ENCODE data around the gene TLX2.

DNA sequence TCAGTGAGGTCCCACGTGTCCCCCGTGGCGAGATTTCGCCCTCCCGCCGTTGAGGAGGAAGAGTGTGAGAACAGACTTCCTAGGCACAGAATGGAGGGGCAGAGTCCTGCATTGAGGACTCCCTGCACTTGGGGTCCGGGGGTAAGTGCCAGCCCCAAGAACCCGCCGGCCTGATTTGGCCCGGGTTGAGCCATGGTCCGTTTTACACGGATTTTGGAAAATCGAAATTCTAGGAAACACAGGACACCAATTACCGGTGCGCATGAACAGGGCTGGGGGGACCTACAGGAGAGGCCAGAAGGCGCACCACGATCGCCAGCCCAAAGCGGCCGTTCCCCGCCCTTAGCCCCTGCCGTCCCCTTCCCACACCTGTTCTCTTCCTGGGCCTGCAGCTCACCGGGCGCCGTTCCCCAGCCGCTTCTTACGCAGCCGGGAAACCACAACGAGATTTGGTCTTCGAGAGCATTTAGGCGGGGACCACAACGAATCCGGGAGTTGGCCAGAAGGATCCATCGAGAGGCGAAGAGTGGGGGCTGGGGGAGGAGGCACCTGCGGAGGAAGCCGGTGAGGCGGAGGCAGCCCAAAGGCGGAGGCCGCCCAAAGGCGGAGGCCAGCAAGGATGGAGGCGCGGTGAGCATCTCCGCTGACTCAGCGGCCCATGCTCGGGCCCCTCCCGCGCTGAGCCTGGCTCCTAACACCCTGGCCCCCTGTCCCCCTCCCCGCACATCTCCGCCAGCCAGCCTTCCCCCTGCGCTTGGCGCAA is 464 bp upstream of the TLX2 start:
- no peak for TF ChIP-seq ZBTB8A (tag by site-specific recombination; IDR thresholded peaks at IDR 0.05)
- no peak for TF ChIP-seq ZSCAN18 (tag by site-specific recombination; IDR thresholded peaks at IDR 0.05)
- TF ChIP-seq SALL2 (tag by site-specific recombination; IDR thresholded peaks at IDR 0.05; ENCODE audit: borderline replicate concordance) = no peak
- no peak for TF ChIP-seq REPIN1 (tag by site-specific recombination; IDR thresholded peaks at IDR 0.05; ENCODE audit: low read depth)
- TF ChIP-seq, protein P1, sequence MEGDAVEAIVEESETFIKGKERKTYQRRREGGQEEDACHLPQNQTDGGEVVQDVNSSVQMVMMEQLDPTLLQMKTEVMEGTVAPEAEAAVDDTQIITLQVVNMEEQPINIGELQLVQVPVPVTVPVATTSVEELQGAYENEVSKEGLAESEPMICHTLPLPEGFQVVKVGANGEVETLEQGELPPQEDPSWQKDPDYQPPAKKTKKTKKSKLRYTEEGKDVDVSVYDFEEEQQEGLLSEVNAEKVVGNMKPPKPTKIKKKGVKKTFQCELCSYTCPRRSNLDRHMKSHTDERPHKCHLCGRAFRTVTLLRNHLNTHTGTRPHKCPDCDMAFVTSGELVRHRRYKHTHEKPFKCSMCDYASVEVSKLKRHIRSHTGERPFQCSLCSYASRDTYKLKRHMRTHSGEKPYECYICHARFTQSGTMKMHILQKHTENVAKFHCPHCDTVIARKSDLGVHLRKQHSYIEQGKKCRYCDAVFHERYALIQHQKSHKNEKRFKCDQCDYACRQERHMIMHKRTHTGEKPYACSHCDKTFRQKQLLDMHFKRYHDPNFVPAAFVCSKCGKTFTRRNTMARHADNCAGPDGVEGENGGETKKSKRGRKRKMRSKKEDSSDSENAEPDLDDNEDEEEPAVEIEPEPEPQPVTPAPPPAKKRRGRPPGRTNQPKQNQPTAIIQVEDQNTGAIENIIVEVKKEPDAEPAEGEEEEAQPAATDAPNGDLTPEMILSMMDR (tag by site-specific recombination; IDR thresholded peaks at IDR 0.05) = no peak
- no peak for TF ChIP-seq ZNF529 (tag by site-specific recombination; IDR thresholded peaks at IDR 0.05; ENCODE audit: insufficient replicate concordance)
- TF ChIP-seq, protein P2, sequence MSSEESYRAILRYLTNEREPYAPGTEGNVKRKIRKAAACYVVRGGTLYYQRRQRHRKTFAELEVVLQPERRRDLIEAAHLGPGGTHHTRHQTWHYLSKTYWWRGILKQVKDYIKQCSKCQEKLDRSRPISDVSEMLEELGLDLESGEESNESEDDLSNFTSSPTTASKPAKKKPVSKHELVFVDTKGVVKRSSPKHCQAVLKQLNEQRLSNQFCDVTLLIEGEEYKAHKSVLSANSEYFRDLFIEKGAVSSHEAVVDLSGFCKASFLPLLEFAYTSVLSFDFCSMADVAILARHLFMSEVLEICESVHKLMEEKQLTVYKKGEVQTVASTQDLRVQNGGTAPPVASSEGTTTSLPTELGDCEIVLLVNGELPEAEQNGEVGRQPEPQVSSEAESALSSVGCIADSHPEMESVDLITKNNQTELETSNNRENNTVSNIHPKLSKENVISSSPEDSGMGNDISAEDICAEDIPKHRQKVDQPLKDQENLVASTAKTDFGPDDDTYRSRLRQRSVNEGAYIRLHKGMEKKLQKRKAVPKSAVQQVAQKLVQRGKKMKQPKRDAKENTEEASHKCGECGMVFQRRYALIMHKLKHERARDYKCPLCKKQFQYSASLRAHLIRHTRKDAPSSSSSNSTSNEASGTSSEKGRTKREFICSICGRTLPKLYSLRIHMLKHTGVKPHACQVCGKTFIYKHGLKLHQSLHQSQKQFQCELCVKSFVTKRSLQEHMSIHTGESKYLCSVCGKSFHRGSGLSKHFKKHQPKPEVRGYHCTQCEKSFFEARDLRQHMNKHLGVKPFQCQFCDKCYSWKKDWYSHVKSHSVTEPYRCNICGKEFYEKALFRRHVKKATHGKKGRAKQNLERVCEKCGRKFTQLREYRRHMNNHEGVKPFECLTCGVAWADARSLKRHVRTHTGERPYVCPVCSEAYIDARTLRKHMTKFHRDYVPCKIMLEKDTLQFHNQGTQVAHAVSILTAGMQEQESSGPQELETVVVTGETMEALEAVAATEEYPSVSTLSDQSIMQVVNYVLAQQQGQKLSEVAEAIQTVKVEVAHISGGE (tag by site-specific recombination; conservative IDR thresholded peaks at IDR 0.05; ENCODE audit: low read depth) = no peak
- TF ChIP-seq ZNF624 (tag by site-specific recombination; IDR thresholded peaks at IDR 0.05) = no peak
- TF ChIP-seq ZIC2 (tag by site-specific recombination; IDR thresholded peaks at IDR 0.05) = no peak
- TF ChIP-seq GLI4 (tag by site-specific recombination; IDR thresholded peaks at IDR 0.05) = no peak
- TF ChIP-seq ZNF24 (tag by site-specific recombination; IDR thresholded peaks at IDR 0.05) = no peak
- TF ChIP-seq ZNF121 (tag by site-specific recombination; IDR thresholded peaks at IDR 0.05) = no peak
- no peak for TF ChIP-seq ZNF274 (IDR thresholded peaks at IDR 0.05; ENCODE audit: low read length)
- no peak for TF ChIP-seq ZNF274 (tag by site-specific recombination; IDR thresholded peaks at IDR 0.05; ENCODE audit: borderline replicate concordance)

All from HEK293 (cell line).